K562 (cell line): ENCODE results near the gene MINDY3.

Source experiments
- EZH2 ChIP-seq: IDR thresholded peaks from 2 replicates; pipeline ENCODE4 v1.6.1; 2012; ENCODE audit warnings: low read depth, mild to moderate bottlenecking, inconsistent platforms, low read length, borderline replicate concordance
- MAFF ChIP-seq: IDR thresholded peaks from 2 replicates; pipeline ENCODE4 v1.6.1; 2012; ENCODE audit warnings: low read length, improper control_type of control experiment
- NCOA1 ChIP-seq: fragments of 450-650 bp; IDR thresholded peaks from 2 replicates; pipeline ENCODE4 v1.6.1; 2016; ENCODE audit warnings: low read depth
- POLR2AphosphoS2 ChIP-seq: IDR thresholded peaks from 2 replicates; pipeline ENCODE4 v1.6.1; 2012; ENCODE audit warnings: low read length, improper control_type of control experiment
- RAD21 ChIP-seq, 2 experiments: fragments of 250-450 bp in 1 of 2; fragments of 450-650 bp in 1 of 2; sonication (Bioruptor Pico) in 1 of 2; formaldehyde crosslinking in 1 of 2; IDR thresholded peaks in 1 of 2; conservative IDR thresholded peaks in 1 of 2; 2 replicates each; pipeline versions ENCODE4 v1.4.0 to v1.8.0; 2020 to 2022; ENCODE audit warnings: mild to moderate bottlenecking in 2 of 2, moderate library complexity in 1 of 2
- SAFB2 ChIP-seq: fragments of 200-400 bp; formaldehyde crosslinking; IDR thresholded peaks from 2 replicates; pipeline ENCODE4 v1.6.1; 2018; ENCODE audit warnings: borderline replicate concordance, low read length, low read depth, moderate library complexity; ENCODE audit not compliant: severe bottlenecking
- SPI1 ChIP-seq: IDR thresholded peaks from 2 replicates; pipeline ENCODE4 v1.6.1; 2011; ENCODE audit warnings: low read depth, low read length, control low read depth, borderline replicate concordance
- TAF1 ChIP-seq: IDR thresholded peaks from 2 replicates; pipeline ENCODE4 v1.6.1; 2011; ENCODE audit warnings: mild to moderate bottlenecking, low read length, moderate library complexity; ENCODE audit not compliant: insufficient read depth, control insufficient read depth, severe bottlenecking; ENCODE audit errors: extremely low read depth
- ZFPM2 ChIP-seq: fragments of 250-450 bp; sonication (Bioruptor Pico); IDR thresholded peaks from 2 replicates; pipeline ENCODE4 v1.5.1; 2022; ENCODE audit warnings: mild to moderate bottlenecking
- ZNF586 ChIP-seq: fragments of 450-650 bp; formaldehyde crosslinking; conservative IDR thresholded peaks from 2 replicates; pipeline ENCODE4 v1.4.0; 2020; ENCODE audit warnings: mild to moderate bottlenecking, moderate library complexity
- TF ChIP-seq, protein P1 (sequence below), 3 experiments: IDR thresholded peaks in 2 of 3; conservative IDR thresholded peaks in 1 of 3; 2 replicates each; pipeline ENCODE4 v1.5.1; 2011 to 2012; ENCODE audit warnings: low read length in 3 of 3, mild to moderate bottlenecking in 3 of 3, control low read depth in 2 of 3, improper control_type of control experiment in 1 of 3, inconsistent platforms in 1 of 3, low read depth in 1 of 3, mixed read lengths in 1 of 3, moderate library complexity in 1 of 3; ENCODE audit not compliant: insufficient read depth in 2 of 3

DNA sequence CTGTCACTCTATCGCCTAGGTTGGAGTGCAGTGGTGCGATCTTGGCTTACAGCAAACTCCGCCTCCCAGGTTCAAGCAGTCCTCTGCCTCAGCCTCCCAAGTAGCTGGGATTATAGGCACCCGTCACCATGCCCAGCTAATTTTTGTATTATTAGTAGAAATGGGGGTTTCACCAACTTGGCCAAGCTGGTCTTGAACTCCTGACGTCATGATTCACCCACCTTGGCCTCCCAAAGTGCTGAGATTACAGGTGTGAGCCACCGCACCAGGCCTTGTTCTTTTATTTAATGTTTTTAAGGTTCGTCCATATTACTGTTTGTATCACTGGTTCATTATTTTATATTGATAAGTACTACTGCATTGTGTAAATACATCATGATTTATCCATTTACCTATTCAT lies 130.4 kb downstream of the MINDY3 start:
- no peak for TF ChIP-seq RAD21 (CRISPR knock-in tag; conservative IDR thresholded peaks at IDR 0.05 in 1 of 2, IDR thresholded peaks at IDR 0.05 in 1 of 2)
- TF ChIP-seq, protein P1, sequence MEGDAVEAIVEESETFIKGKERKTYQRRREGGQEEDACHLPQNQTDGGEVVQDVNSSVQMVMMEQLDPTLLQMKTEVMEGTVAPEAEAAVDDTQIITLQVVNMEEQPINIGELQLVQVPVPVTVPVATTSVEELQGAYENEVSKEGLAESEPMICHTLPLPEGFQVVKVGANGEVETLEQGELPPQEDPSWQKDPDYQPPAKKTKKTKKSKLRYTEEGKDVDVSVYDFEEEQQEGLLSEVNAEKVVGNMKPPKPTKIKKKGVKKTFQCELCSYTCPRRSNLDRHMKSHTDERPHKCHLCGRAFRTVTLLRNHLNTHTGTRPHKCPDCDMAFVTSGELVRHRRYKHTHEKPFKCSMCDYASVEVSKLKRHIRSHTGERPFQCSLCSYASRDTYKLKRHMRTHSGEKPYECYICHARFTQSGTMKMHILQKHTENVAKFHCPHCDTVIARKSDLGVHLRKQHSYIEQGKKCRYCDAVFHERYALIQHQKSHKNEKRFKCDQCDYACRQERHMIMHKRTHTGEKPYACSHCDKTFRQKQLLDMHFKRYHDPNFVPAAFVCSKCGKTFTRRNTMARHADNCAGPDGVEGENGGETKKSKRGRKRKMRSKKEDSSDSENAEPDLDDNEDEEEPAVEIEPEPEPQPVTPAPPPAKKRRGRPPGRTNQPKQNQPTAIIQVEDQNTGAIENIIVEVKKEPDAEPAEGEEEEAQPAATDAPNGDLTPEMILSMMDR (IDR thresholded peaks at IDR 0.05 in 2 of 3, conservative IDR thresholded peaks at IDR 0.05 in 1 of 3; ENCODE audit: insufficient read depth in 2 of 3, low read depth in 1 of 3, low read length in 3 of 3): no peak
- TF ChIP-seq ZNF586 (CRISPR knock-in tag): no peak
- TF ChIP-seq POLR2AphosphoS2: no peak
- TF ChIP-seq SAFB2: no peak
- TF ChIP-seq EZH2: no peak
- no peak for TF ChIP-seq ZFPM2 (CRISPR knock-in tag)
- no peak for TF ChIP-seq NCOA1
- no peak for TF ChIP-seq SPI1
- TF ChIP-seq MAFF: no peak
- no peak for TF ChIP-seq TAF1
